Activated CD8-positive, alpha-beta T cell treated with anti-CD3 and anti-CD28 coated beads for 36 hours (primary cell): ENCODE measurements around the gene ID3. TPM values are rescaled to one million over a fixed set of nuclear protein-coding genes. Genes with fewer than 3 reads are reported as not detected.

Source experiments
- ATAC-seq: fragments of 200-7000 bp; cut with Tn5 transposase; one replicate; pipeline ENCODE4 v1.10.0; 2021; ENCODE audit warnings: mild to moderate bottlenecking, moderate library complexity
- CTCF ChIA-PET: fragments of 350-600 bp; sonication (Branson Sonifier 250); formaldehyde crosslinking; loops from one replicate; lab custom pipeline; 2021; ENCODE audit warnings: antibody characterized with exemption; lab: Charles Lee
- POLR2A ChIA-PET: fragments of 350-600 bp; sonication (Branson Sonifier 250); formaldehyde crosslinking; loops from one replicate; lab custom pipeline; 2021; ENCODE audit warnings: antibody characterized with exemption; lab: Charles Lee
- DNase-seq: peaks from one replicate; pipeline ENCODE4 v3.0.0-alpha.2; 2020
- H3K27ac Mint-ChIP-seq: one replicate; pipeline ENCODE4 v1.8.0; 2021; ENCODE audit warnings: mild to moderate bottlenecking, mixed read lengths
- H3K27me3 Mint-ChIP-seq: one replicate; pipeline ENCODE4 v1.8.0; 2021; ENCODE audit warnings: mixed read lengths
- H3K36me3 Mint-ChIP-seq: one replicate; pipeline ENCODE4 v1.8.0; 2021; ENCODE audit warnings: low read depth, mixed read lengths
- H3K4me1 Mint-ChIP-seq: one replicate; pipeline ENCODE4 v1.8.0; 2021; ENCODE audit warnings: low read depth, mixed read lengths
- H3K4me3 Mint-ChIP-seq: one replicate; pipeline ENCODE4 v1.8.0; 2021; ENCODE audit warnings: mild to moderate bottlenecking, moderate library complexity, mixed read lengths
- H3K9me3 Mint-ChIP-seq: one replicate; pipeline ENCODE4 v1.8.0; 2021; ENCODE audit warnings: mixed read lengths
- intact Hi-C: fragments of 100-400 bp; cut with micrococcal nuclease; formaldehyde crosslinking; loops from one replicate; pipeline ENCODE4 v1.10.0; 2022
- total RNA-seq, 2 experiments: library from RNA; stranded (reverse); gene quantifications; one replicate each; pipeline ENCODE4 v1.2.3, GENCODE V29; 2021
- TF ChIP-seq, protein P1 (sequence below): fragments of 200-600 bp; IDR thresholded peaks from one replicate; pipeline ENCODE4 v1.8.0; 2022; ENCODE audit warnings: antibody characterized with exemption, mild to moderate bottlenecking

ID3 gene
- total RNA-seq, 2 experiments from 2014 or later = 70.4 to 74.3 TPM

DNA sequence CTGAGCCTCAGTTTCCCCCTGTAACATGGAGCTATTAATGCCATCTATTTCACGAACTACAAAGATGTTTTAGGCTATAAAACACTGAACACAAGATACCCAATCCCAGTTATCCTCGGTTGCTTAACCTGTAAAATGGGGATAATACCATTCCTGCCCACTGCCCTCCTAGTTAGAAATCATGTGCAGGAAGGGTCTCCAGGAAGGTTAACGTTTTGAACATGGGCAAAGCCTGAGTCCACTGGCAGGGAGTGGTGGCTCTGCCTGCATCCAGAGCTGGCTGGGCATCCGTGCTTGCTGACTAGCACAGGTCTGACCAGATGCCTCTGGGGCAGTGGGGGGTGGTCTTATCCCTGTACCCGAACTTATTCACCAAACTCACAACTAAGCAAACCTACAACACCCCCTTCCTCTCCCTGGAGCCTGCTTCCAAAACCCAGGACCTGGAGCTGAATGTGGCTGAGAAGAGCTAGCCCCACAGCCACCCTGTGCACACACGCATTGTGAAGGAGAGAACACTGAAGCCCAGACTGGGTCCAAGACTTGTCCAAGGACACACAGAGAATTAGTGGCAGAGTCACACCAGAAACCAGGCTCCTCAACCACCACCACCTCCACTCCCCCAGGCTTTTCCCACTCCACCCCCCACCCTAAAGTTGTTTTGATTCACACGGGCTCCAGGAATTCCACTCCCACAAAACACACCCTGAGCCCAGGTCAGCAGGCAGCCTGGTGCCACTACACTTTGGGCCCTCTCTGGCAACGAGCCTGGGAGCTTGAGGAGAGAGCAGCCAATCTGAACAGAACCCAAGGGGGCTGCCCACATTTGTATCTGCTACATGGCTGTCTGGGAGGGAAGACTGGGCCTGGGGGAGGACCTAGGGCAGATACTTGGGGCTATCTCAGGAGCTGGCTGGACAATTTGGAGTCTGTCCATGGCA lies 29.9 kb downstream of the ID3 start:
- Mint-ChIP-seq H3K36me3 (peaks cover 35% of the 10 kb centered on the region), H3K4me3 (peak overlapping the region; percentile 86), H3K9me3 (no peaks in the 10 kb centered on the region), H3K27ac (peak overlapping the region; percentile 57), H3K4me1 (peaks cover 73% of the 10 kb centered on the region), H3K27me3 (no peaks in the 10 kb centered on the region)
- ATAC-seq (no peak), DNase-seq (peak; percentile 46)
- intact Hi-C loops = no loop called here
- TF ChIP-seq, protein P1, sequence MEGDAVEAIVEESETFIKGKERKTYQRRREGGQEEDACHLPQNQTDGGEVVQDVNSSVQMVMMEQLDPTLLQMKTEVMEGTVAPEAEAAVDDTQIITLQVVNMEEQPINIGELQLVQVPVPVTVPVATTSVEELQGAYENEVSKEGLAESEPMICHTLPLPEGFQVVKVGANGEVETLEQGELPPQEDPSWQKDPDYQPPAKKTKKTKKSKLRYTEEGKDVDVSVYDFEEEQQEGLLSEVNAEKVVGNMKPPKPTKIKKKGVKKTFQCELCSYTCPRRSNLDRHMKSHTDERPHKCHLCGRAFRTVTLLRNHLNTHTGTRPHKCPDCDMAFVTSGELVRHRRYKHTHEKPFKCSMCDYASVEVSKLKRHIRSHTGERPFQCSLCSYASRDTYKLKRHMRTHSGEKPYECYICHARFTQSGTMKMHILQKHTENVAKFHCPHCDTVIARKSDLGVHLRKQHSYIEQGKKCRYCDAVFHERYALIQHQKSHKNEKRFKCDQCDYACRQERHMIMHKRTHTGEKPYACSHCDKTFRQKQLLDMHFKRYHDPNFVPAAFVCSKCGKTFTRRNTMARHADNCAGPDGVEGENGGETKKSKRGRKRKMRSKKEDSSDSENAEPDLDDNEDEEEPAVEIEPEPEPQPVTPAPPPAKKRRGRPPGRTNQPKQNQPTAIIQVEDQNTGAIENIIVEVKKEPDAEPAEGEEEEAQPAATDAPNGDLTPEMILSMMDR = no peak
- ChIA-PET POLR2A (interaction anchor here (0.6 to 4.8 kb wide), 19 partner anchors 10 to 186 kb away, joined by 3 to 22 read pairs (median 4); partner anchors contain the start of genes ASAP3, HNRNPR and RPL11), CTCF (interaction anchor here (0.9 to 14.8 kb wide), 12 partner anchors 10 to 136 kb away, joined by 3 to 202 read pairs (median 10); no protein-coding TSS in a partner anchor)

DNA sequence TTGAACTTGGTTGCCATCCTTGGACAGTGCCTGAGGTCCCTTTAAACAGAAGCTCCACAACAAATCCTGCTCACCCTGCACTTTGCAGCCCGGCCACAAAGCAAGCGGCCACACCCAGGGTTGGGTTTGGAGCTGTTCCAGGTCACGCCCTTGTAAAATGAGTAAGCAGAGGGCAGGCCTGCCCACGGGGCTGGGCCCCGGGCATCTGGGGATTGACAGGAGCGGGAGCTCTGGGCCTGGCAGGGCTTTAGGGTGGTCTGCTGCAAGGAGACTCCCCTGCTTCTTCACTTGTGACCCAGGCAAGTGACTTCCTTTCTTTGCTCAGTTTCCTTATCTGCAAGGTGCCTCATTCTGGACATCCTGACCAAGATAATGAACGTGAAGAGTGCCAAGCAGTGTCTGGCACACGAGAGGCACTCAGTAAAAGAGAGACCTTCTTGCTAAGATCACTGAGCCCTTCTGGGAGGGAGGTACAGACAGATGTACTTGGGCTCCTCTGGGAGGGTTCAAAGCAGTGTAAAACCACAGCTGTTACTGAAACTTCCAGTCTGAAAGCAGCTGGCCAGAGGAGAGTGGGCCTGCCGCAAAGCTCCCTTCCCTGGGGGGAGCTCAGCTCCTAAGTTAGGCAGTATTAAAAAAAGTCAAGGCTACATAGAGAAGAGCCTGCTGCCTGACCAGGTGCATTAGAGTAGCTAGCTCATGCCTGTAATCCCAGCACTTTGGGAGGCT lies 30.9 kb downstream of the ID3 start:
- TF ChIP-seq, protein P1 = no peak
- peak; percentile 70 for ATAC-seq
- DNase-seq = peak; percentile 91
- Mint-ChIP-seq H3K9me3 (no peaks in the 10 kb centered on the region), H3K4me1 (peaks cover 69% of the 10 kb centered on the region), H3K27ac (peak overlapping the region; percentile 55), H3K27me3 (no peaks in the 10 kb centered on the region), H3K4me3 (peak overlapping the region; percentile 86), H3K36me3 (peaks cover 41% of the 10 kb centered on the region)
- intact Hi-C loops = no loop called here
- ChIA-PET CTCF (interaction anchor here (0.7 to 14.8 kb wide), 16 partner anchors 9 to 250 kb away, joined by 3 to 202 read pairs (median 8); partner anchors contain the start of gene PITHD1), POLR2A (interaction anchor here (1.0 to 4.8 kb wide), 12 partner anchors 9 to 166 kb away, joined by 3 to 22 read pairs (median 4); partner anchors contain the start of genes ASAP3 and RPL11)

DNA sequence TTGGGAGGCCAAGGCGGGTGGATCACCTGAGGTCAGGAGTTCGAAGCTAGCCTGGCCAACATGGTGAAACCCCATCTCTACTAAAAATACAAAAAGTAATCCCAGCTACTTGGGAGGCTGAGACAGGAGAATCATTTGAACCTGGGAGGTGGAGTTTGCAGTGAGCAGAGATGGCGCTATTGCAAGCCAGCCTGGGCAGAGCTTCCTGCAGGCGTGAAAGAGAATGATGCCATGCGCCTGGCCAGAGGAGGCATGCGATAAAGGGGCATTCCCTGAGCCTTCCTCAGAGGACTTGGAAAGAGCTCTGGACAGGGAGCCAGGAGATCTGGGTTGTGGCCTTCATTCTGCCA lies 31.4 kb downstream of the ID3 start:
- Mint-ChIP-seq H3K4me1 (peaks cover 64% of the 10 kb centered on the region), H3K36me3 (peaks cover 42% of the 10 kb centered on the region), H3K9me3 (no peaks in the 10 kb centered on the region), H3K4me3 (peak overlapping the region; percentile 86), H3K27ac (no peak overlapping the region), H3K27me3 (no peaks in the 10 kb centered on the region)
- intact Hi-C loops = no loop called here
- TF ChIP-seq, protein P1 = peak; percentile 27
- DNase-seq = no peak
- peak; percentile 7 for ATAC-seq
- ChIA-PET CTCF (interaction anchor here (0.6 to 14.8 kb wide), 17 partner anchors 8 to 250 kb away, joined by 3 to 202 read pairs (median 7); partner anchors contain the start of gene PITHD1), POLR2A (interaction anchor here (0.6 to 4.8 kb wide), 11 partner anchors 8 to 1075 kb away, joined by 3 to 22 read pairs (median 4); partner anchors contain the start of genes ASAP3 and RPL11)

DNA sequence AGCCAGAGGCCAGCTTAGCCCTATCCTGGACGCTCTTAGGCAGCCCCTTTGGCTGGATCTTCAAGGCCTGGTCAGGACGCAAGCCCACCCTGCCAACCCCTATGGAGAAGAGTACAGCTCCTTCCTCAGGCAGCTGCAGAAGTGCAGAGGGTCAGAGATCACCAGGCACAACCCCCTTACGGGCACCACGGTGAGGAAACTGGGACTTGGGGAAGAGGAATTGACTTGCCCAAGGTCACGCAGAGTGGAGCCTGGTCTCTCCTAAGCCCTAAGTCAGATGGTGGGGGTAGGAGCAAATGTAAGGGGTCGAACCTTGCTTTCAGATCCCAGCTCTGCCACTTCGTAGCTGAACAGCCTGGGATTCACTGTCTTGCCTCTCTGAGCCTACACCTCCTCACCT lies 31.9 kb downstream of the ID3 start:
- no peaks in the 10 kb centered on the region for H3K27me3 Mint-ChIP-seq
- no peak overlapping the region for H3K27ac Mint-ChIP-seq
- H3K36me3 Mint-ChIP-seq = peaks cover 48% of the 10 kb centered on the region
- peaks cover 67% of the 10 kb centered on the region for H3K4me1 Mint-ChIP-seq
- no peak for DNase-seq
- H3K9me3 Mint-ChIP-seq = no peaks in the 10 kb centered on the region
- intact Hi-C loops = no loop called here
- no peak overlapping the region for H3K4me3 Mint-ChIP-seq
- CTCF ChIA-PET = interaction anchor here (0.6 to 14.8 kb wide), 14 partner anchors 8 to 251 kb away, joined by 3 to 202 read pairs (median 6); partner anchors contain the start of gene PITHD1
- ATAC-seq = no peak
- POLR2A ChIA-PET = interaction anchor here (0.6 to 4.8 kb wide), 12 partner anchors 9 to 1075 kb away, joined by 3 to 22 read pairs (median 4); partner anchors contain the start of gene RPL11
- TF ChIP-seq, protein P1 = no peak
